Measurements from ENCODE around the gene CHST2.

GRCh38 chr3:143109861-143110260 lies 9.7 kb upstream of the CHST2 start:
- no peak for TF ChIP-seq CTCF (conservative IDR thresholded peaks at IDR 0.05 in 1 of 2, IDR thresholded peaks at IDR 0.05 in 1 of 2; ENCODE audit: low read depth in 1 of 2, low read length in 2 of 2)
- no peak for TF ChIP-seq EZH2 (IDR thresholded peaks at IDR 0.05; ENCODE audit: low read length, missing control alignments)

Measured in fibroblast of lung (primary cell).